Measurements from ENCODE around the gene NLRP9. TPM values are rescaled to one million over a fixed set of nuclear protein-coding genes. Genes with fewer than 3 reads are reported as not detected.

Gene NLRP9
- polyA plus RNA-seq, 1 donor from 2014 or later: not detected

DNA sequence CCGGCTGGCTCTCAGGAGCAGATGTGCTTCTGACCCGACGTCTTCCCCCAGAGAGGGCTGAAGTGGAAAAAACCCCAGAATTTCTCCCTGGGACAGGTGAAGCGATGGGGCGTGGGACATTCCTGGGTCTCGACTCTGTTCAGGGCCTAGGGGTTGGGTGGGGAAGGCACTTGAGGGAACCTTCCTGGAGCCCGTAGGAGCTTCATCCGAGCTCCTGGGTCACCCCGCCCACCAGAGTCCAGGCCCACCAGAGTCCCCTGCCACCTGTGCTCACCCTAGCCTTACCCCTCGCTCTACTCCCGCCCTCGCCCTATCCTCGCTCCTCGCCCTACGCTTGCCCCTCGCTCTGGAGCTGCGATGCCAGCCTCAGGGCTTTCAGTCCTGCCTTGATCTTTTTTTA, 39.9 kb downstream of the NLRP9 start:
- H3K27me3 ChIP-seq (ENCODE audit: insufficient read depth, low read depth, low read length): no peaks in the 10 kb centered on the region
- H3K27ac ChIP-seq (ENCODE audit: low read length): no peak overlapping the region
- no peak overlapping the region for H3K9ac ChIP-seq (ENCODE audit: low read length)
- H3K36me3 ChIP-seq (ENCODE audit: insufficient read depth, low read length): no peaks in the 10 kb centered on the region
- TF ChIP-seq MXI1 (conservative IDR thresholded peaks at IDR 0.05; ENCODE audit: poor library complexity, severe bottlenecking) (no peak), RAD21 (conservative IDR thresholded peaks at IDR 0.05) (no peak), EZH2 (IDR thresholded peaks at IDR 0.05; ENCODE audit: borderline replicate concordance, insufficient read depth, low read length, poor library complexity, severe bottlenecking) (no peak), TAF1 (IDR thresholded peaks at IDR 0.05; ENCODE audit: low read depth) (no peak), EP300 (conservative IDR thresholded peaks at IDR 0.05; ENCODE audit: poor library complexity, severe bottlenecking) (no peak), POLR2AphosphoS5 (IDR thresholded peaks at IDR 0.05) (no peak), SMC3 (conservative IDR thresholded peaks at IDR 0.05; ENCODE audit: poor library complexity) (no peak)
- TF ChIP-seq, protein P1, sequence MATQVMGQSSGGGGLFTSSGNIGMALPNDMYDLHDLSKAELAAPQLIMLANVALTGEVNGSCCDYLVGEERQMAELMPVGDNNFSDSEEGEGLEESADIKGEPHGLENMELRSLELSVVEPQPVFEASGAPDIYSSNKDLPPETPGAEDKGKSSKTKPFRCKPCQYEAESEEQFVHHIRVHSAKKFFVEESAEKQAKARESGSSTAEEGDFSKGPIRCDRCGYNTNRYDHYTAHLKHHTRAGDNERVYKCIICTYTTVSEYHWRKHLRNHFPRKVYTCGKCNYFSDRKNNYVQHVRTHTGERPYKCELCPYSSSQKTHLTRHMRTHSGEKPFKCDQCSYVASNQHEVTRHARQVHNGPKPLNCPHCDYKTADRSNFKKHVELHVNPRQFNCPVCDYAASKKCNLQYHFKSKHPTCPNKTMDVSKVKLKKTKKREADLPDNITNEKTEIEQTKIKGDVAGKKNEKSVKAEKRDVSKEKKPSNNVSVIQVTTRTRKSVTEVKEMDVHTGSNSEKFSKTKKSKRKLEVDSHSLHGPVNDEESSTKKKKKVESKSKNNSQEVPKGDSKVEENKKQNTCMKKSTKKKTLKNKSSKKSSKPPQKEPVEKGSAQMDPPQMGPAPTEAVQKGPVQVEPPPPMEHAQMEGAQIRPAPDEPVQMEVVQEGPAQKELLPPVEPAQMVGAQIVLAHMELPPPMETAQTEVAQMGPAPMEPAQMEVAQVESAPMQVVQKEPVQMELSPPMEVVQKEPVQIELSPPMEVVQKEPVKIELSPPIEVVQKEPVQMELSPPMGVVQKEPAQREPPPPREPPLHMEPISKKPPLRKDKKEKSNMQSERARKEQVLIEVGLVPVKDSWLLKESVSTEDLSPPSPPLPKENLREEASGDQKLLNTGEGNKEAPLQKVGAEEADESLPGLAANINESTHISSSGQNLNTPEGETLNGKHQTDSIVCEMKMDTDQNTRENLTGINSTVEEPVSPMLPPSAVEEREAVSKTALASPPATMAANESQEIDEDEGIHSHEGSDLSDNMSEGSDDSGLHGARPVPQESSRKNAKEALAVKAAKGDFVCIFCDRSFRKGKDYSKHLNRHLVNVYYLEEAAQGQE (IDR thresholded peaks at IDR 0.05; ENCODE audit: borderline replicate concordance): no peak
- TF ChIP-seq, protein P2, sequence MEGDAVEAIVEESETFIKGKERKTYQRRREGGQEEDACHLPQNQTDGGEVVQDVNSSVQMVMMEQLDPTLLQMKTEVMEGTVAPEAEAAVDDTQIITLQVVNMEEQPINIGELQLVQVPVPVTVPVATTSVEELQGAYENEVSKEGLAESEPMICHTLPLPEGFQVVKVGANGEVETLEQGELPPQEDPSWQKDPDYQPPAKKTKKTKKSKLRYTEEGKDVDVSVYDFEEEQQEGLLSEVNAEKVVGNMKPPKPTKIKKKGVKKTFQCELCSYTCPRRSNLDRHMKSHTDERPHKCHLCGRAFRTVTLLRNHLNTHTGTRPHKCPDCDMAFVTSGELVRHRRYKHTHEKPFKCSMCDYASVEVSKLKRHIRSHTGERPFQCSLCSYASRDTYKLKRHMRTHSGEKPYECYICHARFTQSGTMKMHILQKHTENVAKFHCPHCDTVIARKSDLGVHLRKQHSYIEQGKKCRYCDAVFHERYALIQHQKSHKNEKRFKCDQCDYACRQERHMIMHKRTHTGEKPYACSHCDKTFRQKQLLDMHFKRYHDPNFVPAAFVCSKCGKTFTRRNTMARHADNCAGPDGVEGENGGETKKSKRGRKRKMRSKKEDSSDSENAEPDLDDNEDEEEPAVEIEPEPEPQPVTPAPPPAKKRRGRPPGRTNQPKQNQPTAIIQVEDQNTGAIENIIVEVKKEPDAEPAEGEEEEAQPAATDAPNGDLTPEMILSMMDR (IDR thresholded peaks at IDR 0.05; ENCODE audit: poor library complexity, severe bottlenecking): no peak
- no peaks in the 10 kb centered on the region for H4K20me1 ChIP-seq (ENCODE audit: insufficient read depth)
- no peak overlapping the region for H3K4me2 ChIP-seq (ENCODE audit: low read length)
- H3K9me2 ChIP-seq (ENCODE audit: insufficient read depth, low read length): no peaks in the 10 kb centered on the region
- H3F3A ChIP-seq (ENCODE audit: insufficient read depth, low read length, poor library complexity, severe bottlenecking): no peaks in the 10 kb centered on the region
- no peak overlapping the region for H2AFZ ChIP-seq (ENCODE audit: low read depth, low read length)
- no peak overlapping the region for H3K4me3 ChIP-seq (ENCODE audit: low read length)
- no peaks in the 10 kb centered on the region for H3K9me3 ChIP-seq (ENCODE audit: low read length)
- H3K79me2 ChIP-seq (replicated peaks; ENCODE audit: insufficient read depth, low read length): no peaks in the 10 kb centered on the region

DNA sequence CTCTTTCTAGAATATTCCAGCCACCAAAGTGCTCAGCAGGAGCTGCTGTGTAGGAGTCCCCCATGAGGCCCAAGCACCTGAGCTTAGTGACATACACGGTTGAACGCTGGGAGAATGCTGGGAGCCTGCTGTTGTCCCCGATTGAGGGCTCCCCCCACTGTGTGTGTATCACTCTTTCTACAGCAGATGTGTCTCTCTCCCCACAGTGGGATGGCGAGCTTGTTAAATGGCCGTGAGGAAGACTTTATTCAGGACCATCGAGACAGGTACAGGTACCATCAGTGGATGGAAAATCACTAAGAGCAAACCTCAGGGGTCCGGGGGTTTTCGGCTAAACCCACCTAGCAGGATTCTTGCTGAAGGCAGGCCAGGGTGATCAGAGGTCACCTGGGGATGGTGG, 40.5 kb downstream of the NLRP9 start:
- H3K36me3 ChIP-seq (ENCODE audit: insufficient read depth, low read length): no peaks in the 10 kb centered on the region
- H4K20me1 ChIP-seq (ENCODE audit: insufficient read depth): no peaks in the 10 kb centered on the region
- H3K79me2 ChIP-seq (replicated peaks; ENCODE audit: insufficient read depth, low read length): no peaks in the 10 kb centered on the region
- no peak overlapping the region for H3K9ac ChIP-seq (ENCODE audit: low read length)
- no peak overlapping the region for H2AFZ ChIP-seq (ENCODE audit: low read depth, low read length)
- no peaks in the 10 kb centered on the region for H3K9me3 ChIP-seq (ENCODE audit: low read length)
- no peak for TF ChIP-seq EZH2 (IDR thresholded peaks at IDR 0.05; ENCODE audit: borderline replicate concordance, insufficient read depth, low read length, poor library complexity, severe bottlenecking)
- no peak for TF ChIP-seq EP300 (conservative IDR thresholded peaks at IDR 0.05; ENCODE audit: poor library complexity, severe bottlenecking)
- no peak for TF ChIP-seq POLR2AphosphoS5 (IDR thresholded peaks at IDR 0.05)
- TF ChIP-seq, protein P2 (IDR thresholded peaks at IDR 0.05; ENCODE audit: poor library complexity, severe bottlenecking): no peak
- TF ChIP-seq SMC3 (conservative IDR thresholded peaks at IDR 0.05; ENCODE audit: poor library complexity): no peak
- no peak for TF ChIP-seq RAD21 (conservative IDR thresholded peaks at IDR 0.05)
- TF ChIP-seq TAF1 (IDR thresholded peaks at IDR 0.05; ENCODE audit: low read depth): no peak
- TF ChIP-seq MXI1 (conservative IDR thresholded peaks at IDR 0.05; ENCODE audit: poor library complexity, severe bottlenecking): no peak
- TF ChIP-seq, protein P1 (IDR thresholded peaks at IDR 0.05; ENCODE audit: borderline replicate concordance): no peak
- no peak overlapping the region for H3K27ac ChIP-seq (ENCODE audit: low read length)
- H3K4me2 ChIP-seq (ENCODE audit: low read length): no peak overlapping the region
- no peaks in the 10 kb centered on the region for H3K9me2 ChIP-seq (ENCODE audit: insufficient read depth, low read length)
- H3K4me3 ChIP-seq (ENCODE audit: low read length): no peak overlapping the region
- no peaks in the 10 kb centered on the region for H3F3A ChIP-seq (ENCODE audit: insufficient read depth, low read length, poor library complexity, severe bottlenecking)
- no peaks in the 10 kb centered on the region for H3K27me3 ChIP-seq (ENCODE audit: insufficient read depth, low read depth, low read length)
